ENCODE measurements around the gene DDAH2.

DNA sequence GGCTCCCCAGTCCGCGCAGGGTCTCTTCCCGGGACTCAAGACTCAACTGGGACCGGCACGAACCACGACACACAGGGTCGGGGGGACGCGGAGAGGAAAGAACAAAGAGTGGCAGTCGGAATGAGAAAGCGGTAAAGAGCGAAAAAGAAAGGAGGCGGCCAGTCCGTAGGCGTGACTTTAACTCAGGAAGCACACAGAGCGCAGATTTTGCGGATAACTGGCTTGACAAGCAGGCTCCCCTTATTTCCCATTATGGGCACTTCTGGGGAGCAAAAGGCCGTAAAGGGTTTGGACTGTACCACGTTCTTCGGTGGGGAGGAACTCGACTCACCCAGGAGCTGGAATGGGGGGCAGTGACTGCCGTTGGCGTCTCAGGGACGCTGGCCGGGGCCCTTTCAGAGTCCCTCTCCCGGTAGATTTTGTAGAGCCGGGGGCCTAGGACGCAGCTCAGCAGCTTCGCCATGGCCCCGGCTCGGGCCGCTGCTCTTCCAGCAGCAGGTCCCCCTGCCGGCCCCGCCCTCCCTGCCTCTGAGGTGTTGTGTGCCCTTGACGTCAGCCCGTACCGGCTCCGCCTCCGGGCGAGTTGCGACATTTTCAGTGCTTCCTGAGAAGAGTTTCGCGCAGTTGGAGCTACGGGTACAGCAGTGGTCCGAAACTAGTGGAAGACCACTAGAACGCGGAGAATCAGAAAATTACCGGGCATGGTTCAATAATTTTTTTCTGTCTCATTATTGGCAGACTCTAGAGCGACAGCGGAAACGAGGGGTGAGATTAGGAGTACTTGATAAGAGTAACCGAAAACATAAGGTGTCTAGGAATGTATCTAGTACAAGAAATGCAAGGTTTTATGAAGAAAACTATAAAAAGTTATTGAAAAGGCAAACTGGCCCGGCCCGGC is 26.0 kb downstream of the DDAH2 start, which contains the start of gene ABHD16A:
- TF ChIP-seq, protein P1, sequence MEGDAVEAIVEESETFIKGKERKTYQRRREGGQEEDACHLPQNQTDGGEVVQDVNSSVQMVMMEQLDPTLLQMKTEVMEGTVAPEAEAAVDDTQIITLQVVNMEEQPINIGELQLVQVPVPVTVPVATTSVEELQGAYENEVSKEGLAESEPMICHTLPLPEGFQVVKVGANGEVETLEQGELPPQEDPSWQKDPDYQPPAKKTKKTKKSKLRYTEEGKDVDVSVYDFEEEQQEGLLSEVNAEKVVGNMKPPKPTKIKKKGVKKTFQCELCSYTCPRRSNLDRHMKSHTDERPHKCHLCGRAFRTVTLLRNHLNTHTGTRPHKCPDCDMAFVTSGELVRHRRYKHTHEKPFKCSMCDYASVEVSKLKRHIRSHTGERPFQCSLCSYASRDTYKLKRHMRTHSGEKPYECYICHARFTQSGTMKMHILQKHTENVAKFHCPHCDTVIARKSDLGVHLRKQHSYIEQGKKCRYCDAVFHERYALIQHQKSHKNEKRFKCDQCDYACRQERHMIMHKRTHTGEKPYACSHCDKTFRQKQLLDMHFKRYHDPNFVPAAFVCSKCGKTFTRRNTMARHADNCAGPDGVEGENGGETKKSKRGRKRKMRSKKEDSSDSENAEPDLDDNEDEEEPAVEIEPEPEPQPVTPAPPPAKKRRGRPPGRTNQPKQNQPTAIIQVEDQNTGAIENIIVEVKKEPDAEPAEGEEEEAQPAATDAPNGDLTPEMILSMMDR (IDR thresholded peaks at IDR 0.05; ENCODE audit: low read depth, low read length): no peak
- peak; percentile 85 for TF ChIP-seq POLR2A (IDR thresholded peaks at IDR 0.05; ENCODE audit: extremely low read depth, insufficient read length)
